Fibroblast of skin of right quadriceps (primary cell): ENCODE results near the gene KRT86.
"Not testable (repeated sequence)": the region's sequence is repeated elsewhere in the genome, so short reads cannot be mapped to it uniquely, and the experiment has no call there.

ENCODE experiments used
- DNase-seq: peaks from one replicate; pipeline ENCODE4 v3.0.0-alpha.2; 2013

The KRT86 gene

GRCh38 chr12:52252728-52253343 lies 21.6 kb upstream of the KRT86 start:
- DNase-seq, result no peak

- DNase-seq, result no peak
These were observed 20.9 kb upstream of the KRT86 start for GRCh38 chr12:52253391-52254179.

- no peak for DNase-seq
These were observed 20.1 kb upstream of the KRT86 start for GRCh38 chr12:52254180-52254964.

GRCh38 chr12:52254965-52255751 lies 19.3 kb upstream of the KRT86 start:
- no peak for DNase-seq

- no peak for DNase-seq
These were observed 18.4 kb upstream of the KRT86 start for GRCh38 chr12:52255926-52256583.

GRCh38 chr12:52256584-52256935 lies 17.9 kb upstream of the KRT86 start:
- DNase-seq, result no peak

- no peak for DNase-seq
These were observed 17.3 kb upstream of the KRT86 start for GRCh38 chr12:52257074-52257551.

- DNase-seq, result not testable (repeated sequence)
These were observed 16.5 kb upstream of the KRT86 start for GRCh38 chr12:52257922-52258321.

GRCh38 chr12:52258335-52258901 lies 16.0 kb upstream of the KRT86 start:
- DNase-seq, result peak; percentile 21

GRCh38 chr12:52259657-52260243 lies 14.7 kb upstream of the KRT86 start:
- DNase-seq, result peak; percentile 31

- peak; percentile 62 for DNase-seq
These were observed 13.9 kb upstream of the KRT86 start for GRCh38 chr12:52260361-52261207.

- DNase-seq, result no peak
These were observed 13.3 kb upstream of the KRT86 start for GRCh38 chr12:52261208-52261484.

GRCh38 chr12:52262286-52262685 lies 12.2 kb upstream of the KRT86 start:
- DNase-seq, result no peak

- DNase-seq, result no peak
These were observed 10.5 kb upstream of the KRT86 start for GRCh38 chr12:52263761-52264434.

- no peak for DNase-seq
These were observed 10.0 kb upstream of the KRT86 start for GRCh38 chr12:52264435-52264825.

- DNase-seq, result no peak
These were observed 7.9 kb upstream of the KRT86 start for GRCh38 chr12:52266514-52266913.

- no peak for DNase-seq
These were observed 7.2 kb upstream of the KRT86 start for GRCh38 chr12:52267266-52267665.

- no peak for DNase-seq
These were observed 6.7 kb upstream of the KRT86 start for GRCh38 chr12:52267699-52268098.

GRCh38 chr12:52268212-52268611 lies 6.2 kb upstream of the KRT86 start:
- no peak for DNase-seq

GRCh38 chr12:52270541-52271070 lies 3.8 kb upstream of the KRT86 start:
- no peak for DNase-seq
